ENCODE data around the gene TMEM178B. TPM values are rescaled to one million over a fixed set of nuclear protein-coding genes. Genes with fewer than 3 reads are reported as not detected.

TMEM178B gene
- total and polyA plus RNA-seq, 2 of the 13 experiments (the other 11 are each of a cell fraction or from before 2014, with no cell fraction given) = 0.01 to 0.02 TPM

GRCh38 chr7:141452911-141453310 is 379.0 kb downstream of the TMEM178B start:
- Histone ChIP-seq H3K36me3 (replicated peaks in 1 of 2; ENCODE audit: control insufficient read depth in 1 of 2, insufficient read depth in 2 of 2, low read length in 2 of 2) (no peaks in the 10 kb centered on the region), H3K27me3 (ENCODE audit: control insufficient read depth in 1 of 2, insufficient read depth in 2 of 2, low read length in 2 of 2) (peaks cover 0 to 13% of the 10 kb centered on the region in 2 experiments; a peak in 2 of 5 replicates), H4K20me1 (ENCODE audit: insufficient read depth, low read length) (no peaks in the 10 kb centered on the region), H3K9ac (ENCODE audit: insufficient read depth, low read depth, low read length) (no peak overlapping the region), H3K4me3 (replicated peaks in 1 of 3; ENCODE audit: insufficient read depth in 1 of 3, low read depth in 2 of 3, low read length in 3 of 3) (no peak overlapping the region), H3K27ac (ENCODE audit: extremely low read length, insufficient read depth, low read length) (no peak overlapping the region), H3K9me3 (ENCODE audit: low read length) (no peaks in the 10 kb centered on the region), H3K4me2 (ENCODE audit: low read depth, low read length) (no peak overlapping the region), H3K4me1 (ENCODE audit: insufficient read depth, low read length) (no peaks in the 10 kb centered on the region), H3K79me2 (ENCODE audit: insufficient read depth, low read length) (no peaks in the 10 kb centered on the region), H2AFZ (ENCODE audit: low read length) (no peak overlapping the region)
- TF ChIP-seq SMAD3 (CRISPR knock-in tag; IDR thresholded peaks at IDR 0.05) (no peak), SIX1 (CRISPR knock-in tag; IDR thresholded peaks at IDR 0.05; ENCODE audit: borderline replicate concordance) (no peak), ZNF292 (CRISPR knock-in tag; IDR thresholded peaks at IDR 0.05; ENCODE audit: borderline replicate concordance, low read depth) (no peak), XRCC5 (optimal IDR thresholded peaks at IDR 0.05; ENCODE audit: low read length) (no peak), SCMH1 (CRISPR knock-in tag; IDR thresholded peaks at IDR 0.05; ENCODE audit: borderline replicate concordance) (no peak), EZH2 (conservative IDR thresholded peaks at IDR 0.05; ENCODE audit: low read depth, low read length) (no peak), ATAD3A (CRISPR knock-in tag; IDR thresholded peaks at IDR 0.05) (no peak), HDAC1 (CRISPR knock-in tag; IDR thresholded peaks at IDR 0.05) (no peak), SUZ12 (IDR thresholded peaks at IDR 0.05; ENCODE audit: low read depth, low read length) (no peak), FOXK2 (IDR thresholded peaks at IDR 0.05) (no peak), RARA (CRISPR knock-in tag; IDR thresholded peaks at IDR 0.05) (no peak), ZNF253 (CRISPR knock-in tag; IDR thresholded peaks at IDR 0.05; ENCODE audit: borderline replicate concordance) (no peak), IRF2 (CRISPR knock-in tag; IDR thresholded peaks at IDR 0.05) (no peak), PTBP1 (IDR thresholded peaks at IDR 0.05; ENCODE audit: low read depth, low read length, poor library complexity, severe bottlenecking) (no peak), CEBPG (CRISPR knock-in tag; IDR thresholded peaks at IDR 0.05) (no peak), ZNF24 (IDR thresholded peaks at IDR 0.05) (no peak)
- TF ChIP-seq, protein P1, sequence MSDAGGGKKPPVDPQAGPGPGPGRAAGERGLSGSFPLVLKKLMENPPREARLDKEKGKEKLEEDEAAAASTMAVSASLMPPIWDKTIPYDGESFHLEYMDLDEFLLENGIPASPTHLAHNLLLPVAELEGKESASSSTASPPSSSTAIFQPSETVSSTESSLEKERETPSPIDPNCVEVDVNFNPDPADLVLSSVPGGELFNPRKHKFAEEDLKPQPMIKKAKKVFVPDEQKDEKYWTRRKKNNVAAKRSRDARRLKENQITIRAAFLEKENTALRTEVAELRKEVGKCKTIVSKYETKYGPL (CRISPR knock-in tag; IDR thresholded peaks at IDR 0.05) = no peak
- TF ChIP-seq, protein P2, sequence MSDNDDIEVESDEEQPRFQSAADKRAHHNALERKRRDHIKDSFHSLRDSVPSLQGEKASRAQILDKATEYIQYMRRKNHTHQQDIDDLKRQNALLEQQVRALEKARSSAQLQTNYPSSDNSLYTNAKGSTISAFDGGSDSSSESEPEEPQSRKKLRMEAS (IDR thresholded peaks at IDR 0.05) = no peak
- 6% methylated on average over 3 of the region's 3 CpGs for WGBS (ENCODE audit: low lambda C conversion rate)
- FAIRE-seq = no peak
- ChIA-PET POLR2A (interaction anchor here (0.8 kb wide), 1 partner anchor 9 kb away, joined by 3 read pairs; no protein-coding TSS in a partner anchor), CTCF (ENCODE audit: low intra/inter-chr PET ratio, low total read pairs) (no interaction called here)
- intact Hi-C loops (cut with micrococcal nuclease; ENCODE audit: unreplicated experiment) = no loop called here
- no peak for DNase-seq (ENCODE audit: low spot score)
- in situ Hi-C loops (cut with HindIII; ENCODE audit: extremely low pct_ligation_motif_present, low pct_unique_long_range_greater_than_20kb) = no loop called here
- no peak for ATAC-seq
- BruUV-seq (replicated peaks) = no TSS peak

Measured in HepG2 (cell line).